T-cell (primary cell): ENCODE data around the gene ZNF418. TPM values are rescaled to one million over a fixed set of nuclear protein-coding genes. Genes with fewer than 3 reads are reported as not detected.
"Not testable (repeated sequence)": the region's sequence is repeated elsewhere in the genome, so short reads cannot be mapped to it uniquely, and the experiment has no call there.

ENCODE experiments used
- ATAC-seq, 4 experiments: fragments of 200-7000 bp in 3 of 4; fragments of 150-1000 bp in 1 of 4; cut with Tn5 transposase; replicated peaks in 1 of 4; 1 replicate in 3 of 4; 2 replicates in 1 of 4; pipeline ENCODE4 v1.10.0; 2021; ENCODE audit warnings: moderate library complexity in 3 of 4, mild to moderate bottlenecking in 2 of 4, moderate number of reproducible peaks in 1 of 4
- CTCF ChIA-PET, 2 donors: fragments of 300-600 bp; sonication (Branson Sonifier 250); formaldehyde crosslinking; loops; one replicate each; lab custom pipeline; 2022; ENCODE audit warnings: antibody characterized with exemption in 2 of 2; lab: Charles Lee
- POLR2A ChIA-PET, 2 donors: fragments of 300-600 bp; sonication (Branson Sonifier 250); formaldehyde crosslinking; loops; one replicate each; lab custom pipeline; 2022; ENCODE audit warnings: antibody characterized with exemption in 2 of 2; lab: Charles Lee
- DNase-seq, 35 experiments: peaks; one replicate each; pipeline versions ENCODE4 v3.0.0 to v3.0.0-alpha.2; 2013 to 2023
- H3K27ac ChIP-seq: one replicate; pipeline ENCODE4 v1.5.1; 2013; ENCODE audit warnings: low read length
- H3K27me3 ChIP-seq, 2 experiments: replicated peaks in 1 of 2; 1 replicate in 1 of 2; 2 replicates in 1 of 2; pipeline versions ENCODE4 v1.6.1 to v1.7.0; 2013; ENCODE audit warnings: low read length in 1 of 2, mixed read lengths in 1 of 2; ENCODE audit not compliant: control insufficient read depth in 2 of 2, insufficient read depth in 2 of 2; ENCODE audit errors: extremely low read depth in 1 of 2
- H3K36me3 ChIP-seq, 2 donors: 1 replicate in 1 of 2; 2 replicates in 1 of 2; pipeline versions ENCODE4 v1.6.1 to v1.7.0; 2013; ENCODE audit warnings: low read length in 1 of 2; ENCODE audit not compliant: control insufficient read depth in 2 of 2, insufficient read depth in 1 of 2; ENCODE audit errors: extremely low read depth in 1 of 2
- H3K4me1 ChIP-seq, 2 experiments: 1 replicate in 1 of 2; 2 replicates in 1 of 2; pipeline versions ENCODE4 v1.6.1 to v1.7.0; 2013; ENCODE audit warnings: low read length in 2 of 2, mixed read lengths in 1 of 2; ENCODE audit not compliant: insufficient read depth in 2 of 2, control insufficient read depth in 1 of 2; ENCODE audit errors: extremely low read depth in 1 of 2
- H3K4me3 ChIP-seq, 2 donors: 1 replicate in 1 of 2; 2 replicates in 1 of 2; pipeline versions ENCODE4 v1.5.1 to v1.7.0; 2013; ENCODE audit warnings: mild to moderate bottlenecking in 2 of 2, low read length in 1 of 2, moderate library complexity in 1 of 2; ENCODE audit not compliant: control insufficient read depth in 1 of 2; ENCODE audit errors: extremely low read depth in 1 of 2
- H3K9me3 ChIP-seq: 2 replicates; pipeline ENCODE4 v1.7.0; 2013
- H3K27ac Mint-ChIP-seq, 2 donors: one replicate each; pipeline ENCODE4 v1.8.0; 2020 to 2021; ENCODE audit warnings: mild to moderate bottlenecking in 2 of 2, mixed read lengths in 2 of 2
- H3K27me3 Mint-ChIP-seq, 2 donors: one replicate each; pipeline ENCODE4 v1.8.0; 2021 to 2022; ENCODE audit warnings: mixed read lengths in 2 of 2
- H3K36me3 Mint-ChIP-seq: one replicate; pipeline ENCODE4 v1.8.0; 2021; ENCODE audit warnings: mixed read lengths
- H3K4me1 Mint-ChIP-seq, 3 donors: one replicate each; pipeline ENCODE4 v1.8.0; 2020 to 2022; ENCODE audit warnings: mixed read lengths in 3 of 3, mild to moderate bottlenecking in 1 of 3
- H3K4me3 Mint-ChIP-seq, 3 donors: one replicate each; pipeline ENCODE4 v1.8.0; 2020 to 2022; ENCODE audit warnings: mild to moderate bottlenecking in 3 of 3, mixed read lengths in 3 of 3, moderate library complexity in 3 of 3
- H3K9me3 Mint-ChIP-seq, 3 donors: one replicate each; pipeline ENCODE4 v1.8.0; 2020 to 2022; ENCODE audit warnings: mixed read lengths in 3 of 3
- WGBS: methylation state at CpG from one replicate; pipeline ENCODE4 v1.1.5; 2013; ENCODE audit warnings: missing lambda C conversion rate; ENCODE audit not compliant: insufficient coverage; 5-methylcytosine and 5-hydroxymethylcytosine counted together
- total RNA-seq, 35 experiments: library from RNA in 6 of 35; stranded (reverse) in 6 of 35; fragments of 120-200 nt in 1 of 35; gene quantifications; one replicate each; pipeline versions ENCODE4 v1.2.1 to v1.2.4 and lab custom pipeline; 2013 to 2026

The ZNF418 gene
- total RNA-seq, 5 donors from 2014 or later (not counting 1 experiment from before 2014, with no cell fraction given): 2.3 to 9.0 (median 6.3) TPM

DNA sequence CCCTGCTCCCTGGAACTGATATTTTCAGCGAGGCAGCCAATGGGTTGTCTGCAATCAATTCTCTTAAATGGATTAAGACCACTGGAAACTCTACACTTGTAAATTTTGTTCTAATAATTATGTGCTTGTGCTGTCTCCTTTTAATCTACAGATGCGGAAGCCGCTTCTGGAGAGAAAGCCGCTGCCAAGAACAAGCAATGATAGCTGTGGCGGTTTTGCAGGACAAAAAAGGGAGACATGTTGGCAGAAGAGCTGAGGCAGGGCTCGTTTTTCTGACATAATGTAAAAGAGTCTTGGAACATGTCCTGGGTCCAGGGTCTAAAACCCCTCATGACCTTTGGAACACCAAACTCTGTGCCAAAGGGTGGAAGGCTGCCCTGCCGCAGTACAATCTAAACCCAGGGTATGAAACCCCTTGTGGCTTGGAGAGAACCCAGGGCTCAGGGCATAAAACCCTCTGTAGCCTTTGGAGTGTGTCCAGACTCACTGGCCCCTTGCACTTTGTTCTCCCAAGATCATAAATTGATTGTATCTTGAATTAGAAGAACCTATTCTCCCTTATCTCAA, 31.5 kb downstream of the ZNF418 start:
- H3K4me3 Mint-ChIP-seq: no peak overlapping the region
- Histone ChIP-seq H3K27ac (no peak overlapping the region), H3K4me1 (no peaks in the 10 kb centered on the region), H3K4me3 (no peak overlapping the region), H3K9me3 (no peaks in the 10 kb centered on the region), H3K36me3 (no peaks in the 10 kb centered on the region), H3K27me3 (no peaks in the 10 kb centered on the region)
- H3K4me1 Mint-ChIP-seq: peaks cover 3 to 6% (median 5%) of the 10 kb centered on the region in 3 donors
- WGBS: 93% methylated on average over 5 of the region's 7 CpGs
- CTCF ChIA-PET: no interaction called here
- DNase-seq: no peak
- H3K36me3 Mint-ChIP-seq: peaks cover 34% of the 10 kb centered on the region
- no peak for ATAC-seq
- POLR2A ChIA-PET: no interaction called here
- H3K27ac Mint-ChIP-seq: no peak overlapping the region
- H3K9me3 Mint-ChIP-seq: peaks cover 0 to 37% (median 23%) of the 10 kb centered on the region in 3 donors
- no peaks in the 10 kb centered on the region for H3K27me3 Mint-ChIP-seq

DNA sequence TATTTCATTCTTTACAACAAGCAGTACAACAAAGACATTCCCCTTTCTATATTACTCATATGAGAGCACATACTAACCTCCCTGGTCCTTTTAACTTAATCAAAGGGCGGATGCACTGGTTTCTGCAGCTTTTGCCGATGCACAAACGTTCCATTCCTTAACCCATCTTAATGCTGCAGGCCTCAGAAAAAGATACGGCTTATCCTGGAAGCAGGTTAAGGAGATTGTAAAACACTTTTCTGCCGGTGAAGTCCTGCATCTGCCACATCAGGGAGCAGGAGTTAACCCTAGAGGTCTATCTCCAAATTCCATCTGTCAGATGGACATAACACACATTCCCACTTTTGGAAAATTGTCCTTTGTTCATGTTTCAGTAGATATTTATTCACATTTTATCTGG, 34.9 kb downstream of the ZNF418 start:
- Histone ChIP-seq H3K27ac (no peak overlapping the region), H3K4me1 (no peaks in the 10 kb centered on the region), H3K4me3 (no peak overlapping the region), H3K27me3 (no peaks in the 10 kb centered on the region), H3K9me3 (no peaks in the 10 kb centered on the region), H3K36me3 (no peaks in the 10 kb centered on the region)
- CTCF ChIA-PET: no interaction called here
- H3K27ac Mint-ChIP-seq: no peak overlapping the region
- H3K36me3 Mint-ChIP-seq: peaks cover 15% of the 10 kb centered on the region
- H3K4me1 Mint-ChIP-seq: peaks cover 3 to 6% (median 5%) of the 10 kb centered on the region in 3 donors
- POLR2A ChIA-PET: interaction anchor here in 1 of 2 donors (0.6 kb wide), 1 partner anchor 596 kb away, joined by 3 read pairs; no protein-coding TSS in a partner anchor
- no peak overlapping the region for H3K4me3 Mint-ChIP-seq
- H3K9me3 Mint-ChIP-seq: peaks cover 7 to 30% (median 11%) of the 10 kb centered on the region in 3 donors
- no peak for ATAC-seq
- DNase-seq: no peak
- H3K27me3 Mint-ChIP-seq: no peaks in the 10 kb centered on the region
- 20% methylated on average over 1 of the region's 5 CpGs for WGBS

DNA sequence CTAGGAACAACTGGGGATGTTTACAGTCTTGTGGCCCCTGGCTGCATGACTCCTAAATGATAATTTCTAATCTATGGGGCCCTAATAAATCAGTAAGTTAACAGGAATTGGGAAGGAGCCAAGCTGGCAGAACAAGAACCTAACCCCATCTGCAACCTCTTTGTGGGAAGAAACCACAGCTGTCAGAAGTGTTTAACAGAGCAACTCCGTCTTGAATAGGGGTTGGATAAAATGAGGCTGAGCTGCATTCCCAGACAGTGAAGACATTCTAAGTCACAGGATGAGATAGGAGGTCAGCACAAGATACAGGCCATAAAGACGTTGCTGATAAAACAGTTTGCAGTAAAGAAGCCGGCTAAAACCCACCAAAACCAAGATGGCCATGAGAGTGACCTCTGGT, 44.5 kb downstream of the ZNF418 start:
- 83% methylated on average over 2 of the region's 3 CpGs for WGBS
- H3K27ac Mint-ChIP-seq, POLR2A ChIA-PET, ATAC-seq, H3K9me3 ChIP-seq, DNase-seq, H3K36me3 ChIP-seq, H3K27me3 Mint-ChIP-seq, H3K27me3 ChIP-seq, CTCF ChIA-PET, H3K4me3 ChIP-seq, H3K4me3 Mint-ChIP-seq, H3K27ac ChIP-seq: not testable (repeated sequence)
- peaks cover 6 to 24% of the 10 kb centered on the region in 2 experiments for H3K4me1 ChIP-seq
- Mint-ChIP-seq H3K36me3 (peaks cover 27% of the 10 kb centered on the region), H3K9me3 (peaks cover 14 to 23% (median 20%) of the 10 kb centered on the region in 3 donors), H3K4me1 (peaks cover 20 to 29% (median 28%) of the 10 kb centered on the region in 3 donors)

DNA sequence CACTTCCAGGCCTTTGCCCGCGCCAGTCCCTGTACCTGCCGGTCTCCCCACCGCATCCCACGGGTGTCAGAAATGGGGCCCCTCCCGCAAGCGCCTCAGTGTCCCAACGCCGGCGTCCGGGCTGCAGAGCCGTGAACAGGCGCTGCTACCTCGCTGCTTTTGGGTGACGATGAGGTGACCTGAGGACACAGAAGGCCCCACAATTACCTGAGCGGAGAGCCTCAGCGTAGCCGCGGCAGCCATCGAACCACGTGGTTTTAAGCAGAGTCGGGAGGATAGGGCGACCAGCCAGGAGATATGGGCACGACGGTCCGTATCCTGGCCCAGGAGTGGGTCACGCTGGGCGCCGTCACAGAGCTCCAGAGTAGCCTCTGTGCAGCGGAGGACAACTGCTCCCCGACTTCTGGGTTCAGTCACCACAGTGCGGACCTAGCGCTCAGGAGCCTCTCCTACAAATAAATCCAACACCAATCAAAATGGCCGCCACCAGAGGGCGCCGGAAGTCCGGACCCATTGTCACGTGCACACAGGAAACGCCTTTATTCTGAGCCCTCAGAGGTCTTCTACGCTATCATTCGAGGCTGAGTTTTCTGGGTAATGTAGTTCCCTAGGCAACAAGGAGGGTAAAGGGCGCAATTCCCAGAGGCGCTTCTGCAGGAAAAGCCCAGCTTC, 46.5 kb downstream of the ZNF418 start, which contains the start of gene ZNF814:
TSS of gene ZNF814 (minus strand) at position 478 of the 672 bp plus-strand sequence. CDS start at position 243, 235 bp downstream.
- WGBS: 3% methylated on average over 40 of the region's 43 CpGs
- H3K9me3 Mint-ChIP-seq: peaks cover 14 to 24% (median 23%) of the 10 kb centered on the region in 3 donors
- H3K4me1 Mint-ChIP-seq: peaks cover 20 to 29% (median 28%) of the 10 kb centered on the region in 3 donors
- H3K27ac ChIP-seq: peak within 1 kb of the TSS; percentile 54
- peaks cover 6 to 24% of the 10 kb centered on the region in 2 experiments for H3K4me1 ChIP-seq
- H3K36me3 ChIP-seq: peaks cover 2% of the 10 kb centered on the region in 2 donors
- H3K4me3 Mint-ChIP-seq: peak within 1 kb of the TSS; percentile 82 to 94 (median 89)
- H3K27me3 Mint-ChIP-seq: no peaks in the 10 kb centered on the region
- no peaks in the 10 kb centered on the region for H3K27me3 ChIP-seq
- H3K27ac Mint-ChIP-seq: peak within 1 kb of the TSS; percentile 72 to 74
- CTCF ChIA-PET: interaction anchor here in 1 of 2 donors (0.6 kb wide), 1 partner anchor 633 kb away, joined by 4 read pairs; no protein-coding TSS in a partner anchor
- DNase-seq: peak; percentile 55 to 89 (median 76)
- ATAC-seq: peak; percentile 93 to 96 (median 96)
- POLR2A ChIA-PET: no interaction called here
- H3K4me3 ChIP-seq: peak within 1 kb of the TSS; percentile 72 to 98
- peaks cover 3% of the 10 kb centered on the region for H3K9me3 ChIP-seq
- peaks cover 44% of the 10 kb centered on the region for H3K36me3 Mint-ChIP-seq

DNA sequence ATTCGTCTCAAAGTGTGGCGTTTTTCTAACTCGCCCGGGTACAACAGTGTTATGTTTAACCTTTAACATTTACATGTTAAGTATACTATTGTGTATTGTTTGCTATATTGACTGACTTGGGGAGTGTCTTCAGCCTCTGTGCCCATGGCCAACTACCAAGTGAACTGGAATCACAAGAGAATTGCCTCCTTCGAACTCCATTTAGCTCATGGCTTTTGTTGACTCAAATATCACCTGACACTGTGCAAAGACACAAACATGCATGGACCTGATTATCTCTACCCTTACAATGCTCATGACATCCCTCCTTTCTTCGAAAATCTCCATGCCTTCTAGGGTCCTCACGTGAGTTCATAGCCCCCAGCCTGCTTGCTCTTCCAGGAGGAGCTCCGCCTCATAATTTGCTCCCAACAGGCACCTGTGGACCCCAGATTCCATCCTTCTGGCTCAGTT, 47.1 kb downstream of the ZNF418 start:
- H3K9me3 Mint-ChIP-seq: peaks cover 14 to 24% (median 23%) of the 10 kb centered on the region in 3 donors
- H3K36me3 Mint-ChIP-seq: peaks cover 50% of the 10 kb centered on the region
- POLR2A ChIA-PET: no interaction called here
- H3K4me1 Mint-ChIP-seq: peaks cover 20 to 29% (median 28%) of the 10 kb centered on the region in 3 donors
- WGBS: 0% methylated on average over 4 of the region's 8 CpGs
- Histone ChIP-seq H3K27ac (peak overlapping the region; percentile 54), H3K4me3 (peak overlapping the region; percentile 72 to 98), H3K27me3 (no peaks in the 10 kb centered on the region), H3K36me3 (peaks cover 2 to 6% of the 10 kb centered on the region in 2 donors), H3K9me3 (peaks cover 3% of the 10 kb centered on the region), H3K4me1 (peaks cover 6 to 24% of the 10 kb centered on the region in 2 experiments)
- DNase-seq: peak in 1 of 35 experiments; percentile 13
- ATAC-seq: no peak
- peak overlapping the region in 1 of 2 donors; percentile 74 for H3K27ac Mint-ChIP-seq
- CTCF ChIA-PET: no interaction called here
- H3K4me3 Mint-ChIP-seq: peak overlapping the region; percentile 82 to 94 (median 89)
- no peaks in the 10 kb centered on the region for H3K27me3 Mint-ChIP-seq

DNA sequence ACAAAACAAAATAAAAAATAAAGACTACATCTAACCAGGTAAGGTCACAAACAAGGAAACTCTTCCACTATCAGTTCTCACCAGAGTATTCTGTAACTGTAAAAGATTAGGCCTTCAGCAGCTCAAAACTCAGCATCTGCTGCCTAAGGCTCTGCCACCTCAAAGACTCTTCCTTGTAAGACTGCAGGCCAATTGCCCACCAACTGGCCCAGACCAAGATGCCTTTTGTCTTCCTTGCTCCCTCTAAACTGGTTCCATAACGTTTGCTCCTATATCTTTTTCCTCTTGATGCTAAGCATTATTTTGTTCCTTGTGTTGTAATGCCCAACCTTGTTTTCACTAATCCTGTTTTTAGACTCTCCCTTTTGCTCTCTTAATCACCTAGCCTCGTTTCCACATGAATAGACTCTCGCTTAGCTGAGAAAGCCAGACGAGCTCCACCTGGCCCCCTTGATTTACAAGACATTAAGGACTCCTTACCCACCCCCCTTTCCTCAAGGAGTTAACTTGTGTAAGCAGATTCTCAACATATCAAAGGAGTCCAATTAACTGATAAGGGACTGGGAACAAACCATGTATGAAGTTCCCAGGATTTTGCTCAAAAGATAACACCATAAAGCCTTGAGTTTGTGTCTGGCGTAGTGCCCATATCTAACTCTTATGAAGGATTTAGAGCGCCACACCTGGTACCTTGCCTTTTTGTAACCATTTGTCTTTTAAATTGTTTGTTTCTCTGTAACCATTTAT, 47.8 kb downstream of the ZNF418 start:
- Histone ChIP-seq H3K36me3 (peaks cover 2 to 6% of the 10 kb centered on the region in 2 donors), H3K27me3 (no peaks in the 10 kb centered on the region), H3K4me1 (peaks cover 6 to 24% of the 10 kb centered on the region in 2 experiments), H3K4me3 (peak overlapping the region in 1 of 2 donors; percentile 6), H3K27ac (no peak overlapping the region), H3K9me3 (peaks cover 3% of the 10 kb centered on the region)
- Mint-ChIP-seq H3K27me3 (no peaks in the 10 kb centered on the region), H3K9me3 (peaks cover 14 to 28% (median 26%) of the 10 kb centered on the region in 3 donors), H3K4me1 (peaks cover 20 to 29% (median 28%) of the 10 kb centered on the region in 3 donors), H3K4me3 (peak overlapping the region; percentile 82 to 94 (median 89)), H3K27ac (no peak overlapping the region), H3K36me3 (peaks cover 54% of the 10 kb centered on the region)
- WGBS: 35% methylated on average over 3 of the region's 6 CpGs
- no peak for DNase-seq
- ChIA-PET CTCF (no interaction called here), POLR2A (no interaction called here)
- no peak for ATAC-seq
